NK-92 (cell line): ENCODE data around the gene ZFYVE21.
"Not testable (repeated sequence)": the region's sequence is repeated elsewhere in the genome, so short reads cannot be mapped to it uniquely, and the experiment has no call there.

Experiments
- DNase-seq: peaks from one replicate; lab custom pipeline; 2025; ENCODE audit not compliant: unreplicated experiment; lab: John Stamatoyannopoulos, UW

Gene ZFYVE21

GRCh38 chr14:103691655-103692054 is 24.0 kb upstream of the ZFYVE21 start:
- DNase-seq: not testable (repeated sequence)

- no peak for DNase-seq
Observed at GRCh38 chr14:103692159-103692558, 23.5 kb upstream of the ZFYVE21 start.

- no peak for DNase-seq
Observed at GRCh38 chr14:103692871-103693270, 22.7 kb upstream of the ZFYVE21 start.

GRCh38 chr14:103693515-103693914 is 22.1 kb upstream of the ZFYVE21 start:
- DNase-seq: no peak

- no peak for DNase-seq
Observed at GRCh38 chr14:103694572-103695026, 21.0 kb upstream of the ZFYVE21 start.

- no peak for DNase-seq
Observed at GRCh38 chr14:103695296-103696069, 20.1 kb upstream of the ZFYVE21 start.

GRCh38 chr14:103696070-103696402 is 19.6 kb upstream of the ZFYVE21 start:
- no peak for DNase-seq

- DNase-seq: no peak
Observed at GRCh38 chr14:103696466-103697071, 19.0 kb upstream of the ZFYVE21 start.

- DNase-seq: no peak
Observed at GRCh38 chr14:103697206-103697602, 18.4 kb upstream of the ZFYVE21 start.

GRCh38 chr14:103697603-103698379 is 17.8 kb upstream of the ZFYVE21 start:
- DNase-seq: no peak

GRCh38 chr14:103698380-103699260 is 17.0 kb upstream of the ZFYVE21 start:
- no peak for DNase-seq

GRCh38 chr14:103699261-103699661 is 16.3 kb upstream of the ZFYVE21 start:
- no peak for DNase-seq

GRCh38 chr14:103699901-103700752 is 15.5 kb upstream of the ZFYVE21 start:
- DNase-seq: no peak

GRCh38 chr14:103700753-103701490 is 14.7 kb upstream of the ZFYVE21 start:
- DNase-seq: no peak

GRCh38 chr14:103702095-103702494 is 13.5 kb upstream of the ZFYVE21 start:
- DNase-seq: no peak

- DNase-seq: no peak
Observed at GRCh38 chr14:103702497-103703432, 12.8 kb upstream of the ZFYVE21 start.

GRCh38 chr14:103703433-103704385 is 11.9 kb upstream of the ZFYVE21 start:
- no peak for DNase-seq
